Endometrial microvascular endothelial cells (primary cell): ENCODE data around the gene SLITRK2. TPM values are rescaled to one million over a fixed set of nuclear protein-coding genes. Genes with fewer than 3 reads are reported as not detected.

Experiments
- in situ Hi-C: cut with HindIII; loops from 2 replicates; pipeline ENCODE4 v1.10.0; 2017; ENCODE audit warnings: low sequenced_read_pairs, low pct_unique_long_range_greater_than_20kb; ENCODE audit errors: inconsistent ontology term
- total RNA-seq: library from RNA; depleted of rRNA; stranded (reverse); fragments of >200 nt; gene quantifications from one replicate; pipeline ENCODE4 v1.2.3, GENCODE V29; 2015; ENCODE audit errors: inconsistent ontology term

SLITRK2 gene
- not detected for total RNA-seq

GRCh38 chrX:145817331-145818185 lies at the start of gene SLITRK2:
SLITRK2 (plus strand) TSS chrX:145817829; CDS start chrX:145822426, 4,597 bp downstream.
- in situ Hi-C loops = no loop called here

GRCh38 chrX:145773006-145773405 lies 44.6 kb upstream of the SLITRK2 start:
- in situ Hi-C loops = no loop called here

GRCh38 chrX:145792281-145792680 lies 25.3 kb upstream of the SLITRK2 start:
- in situ Hi-C loops = no loop called here

GRCh38 chrX:145803508-145803907 lies 14.1 kb upstream of the SLITRK2 start:
- in situ Hi-C loops = no loop called here

- in situ Hi-C loops = no loop called here
Observed at GRCh38 chrX:145813081-145813480, 4.5 kb upstream of the SLITRK2 start.

GRCh38 chrX:145816601-145817315 lies 871 bp upstream of the SLITRK2 start:
- in situ Hi-C loops = no loop called here

GRCh38 chrX:145818186-145819113 lies 821 bp downstream of the SLITRK2 start:
- in situ Hi-C loops = no loop called here

GRCh38 chrX:145820825-145821224 lies 3.2 kb downstream of the SLITRK2 start:
- in situ Hi-C loops = no loop called here

- in situ Hi-C loops = no loop called here
Observed at GRCh38 chrX:145821291-145821897, 3.8 kb downstream of the SLITRK2 start.

GRCh38 chrX:145821898-145822571 lies 4.4 kb downstream of the SLITRK2 start:
- in situ Hi-C loops = no loop called here

- in situ Hi-C loops = no loop called here
Observed at GRCh38 chrX:145823132-145823531, 5.5 kb downstream of the SLITRK2 start.

- in situ Hi-C loops = no loop called here
Observed at GRCh38 chrX:145825896-145826295, 8.3 kb downstream of the SLITRK2 start.

GRCh38 chrX:145826466-145826865 lies 8.8 kb downstream of the SLITRK2 start:
- in situ Hi-C loops = no loop called here

- in situ Hi-C loops = no loop called here
Observed at GRCh38 chrX:145832796-145833195, 15.2 kb downstream of the SLITRK2 start.

- in situ Hi-C loops = no loop called here
Observed at GRCh38 chrX:145840531-145840930, 22.9 kb downstream of the SLITRK2 start.

GRCh38 chrX:145843146-145843904 lies 25.7 kb downstream of the SLITRK2 start:
- in situ Hi-C loops = no loop called here

- in situ Hi-C loops = no loop called here
Observed at GRCh38 chrX:145844886-145845285, 27.3 kb downstream of the SLITRK2 start.
